Choroid plexus epithelial cell (primary cell): ENCODE results near the gene MX1.
A peak's percentile ranks its signal among the peaks of the same experiment; 100 is the strongest.

ENCODE experiments used
- DNase-seq: peaks from one replicate; pipeline ENCODE4 v3.0.0-alpha.2; 2010; ENCODE audit warnings: low read depth
- H3K4me3 ChIP-seq: 2 replicates; pipeline ENCODE4 v1.5.1; 2011; ENCODE audit warnings: low read depth, mild to moderate bottlenecking, control low read depth, low read length, moderate library complexity
- CTCF ChIP-seq: conservative IDR thresholded peaks from 2 replicates; pipeline ENCODE4 v1.5.1; 2011; ENCODE audit warnings: low read depth, mild to moderate bottlenecking, control low read depth, inconsistent platforms, low read length, moderate library complexity

The MX1 gene

GRCh38 chr21:41459884-41460534 lies 34.0 kb downstream of the MX1 start:
- no peak for TF ChIP-seq CTCF
- DNase-seq = no peak
- no peak overlapping the region for H3K4me3 ChIP-seq

- DNase-seq = peak; percentile 85
- peak; percentile 93 for TF ChIP-seq CTCF
- H3K4me3 ChIP-seq = no peak overlapping the region
These were observed 34.8 kb downstream of the MX1 start for GRCh38 chr21:41460578-41461527.

- DNase-seq = no peak
- TF ChIP-seq CTCF = no peak
- no peak overlapping the region for H3K4me3 ChIP-seq
These were observed 39.2 kb downstream of the MX1 start for GRCh38 chr21:41465176-41465781.

- DNase-seq = no peak
- TF ChIP-seq CTCF = no peak
- no peak overlapping the region for H3K4me3 ChIP-seq
These were observed 40.2 kb downstream of the MX1 start for GRCh38 chr21:41466024-41466820.

- DNase-seq = no peak
- H3K4me3 ChIP-seq = no peak overlapping the region
- TF ChIP-seq CTCF = no peak
These were observed 44.0 kb downstream of the MX1 start for GRCh38 chr21:41470054-41470453.

- no peak for TF ChIP-seq CTCF
- no peak for DNase-seq
- H3K4me3 ChIP-seq = no peak overlapping the region
These were observed 46.9 kb downstream of the MX1 start for GRCh38 chr21:41472753-41473548.
